ENCODE results near the gene ALK. TPM values are rescaled to one million over a fixed set of nuclear protein-coding genes. Genes with fewer than 3 reads are reported as not detected.

Gene ALK
- total RNA-seq, 2 donors from 2014 or later = not detected

GRCh38 chr2:29644949-29645348, 276.4 kb downstream of the ALK start:
- no peak overlapping the region for H3K4me3 Mint-ChIP-seq
- peaks cover 11% of the 10 kb centered on the region for H3K9me3 Mint-ChIP-seq
- H3K27ac Mint-ChIP-seq = no peak overlapping the region
- ATAC-seq (no peak), DNase-seq (ENCODE audit: low spot score) (no peak)
- H3K36me3 Mint-ChIP-seq = peaks cover 5% of the 10 kb centered on the region
- no peaks in the 10 kb centered on the region for H3K4me1 Mint-ChIP-seq (ENCODE audit: low read depth in 2 of 2)
- H3K27me3 Mint-ChIP-seq = peaks cover 22 to 63% of the 10 kb centered on the region in 2 donors

- ATAC-seq = no peak
- Mint-ChIP-seq H3K9me3 (peaks cover 3% of the 10 kb centered on the region), H3K36me3 (no peaks in the 10 kb centered on the region), H3K4me3 (no peak overlapping the region), H3K27ac (no peak overlapping the region), H3K27me3 (peaks cover 18 to 46% of the 10 kb centered on the region in 2 donors), H3K4me1 (ENCODE audit: low read depth in 2 of 2) (no peaks in the 10 kb centered on the region)
- no peak for DNase-seq (ENCODE audit: low spot score)
These were observed 278.2 kb downstream of the ALK start for GRCh38 chr2:29643196-29643595.

- H3K27ac Mint-ChIP-seq = no peak overlapping the region
- peaks cover 10 to 38% of the 10 kb centered on the region in 2 donors for H3K27me3 Mint-ChIP-seq
- H3K4me3 Mint-ChIP-seq = no peak overlapping the region
- H3K36me3 Mint-ChIP-seq = no peaks in the 10 kb centered on the region
- DNase-seq (ENCODE audit: low spot score) (no peak), ATAC-seq (no peak)
- no peaks in the 10 kb centered on the region for H3K9me3 Mint-ChIP-seq
- H3K4me1 Mint-ChIP-seq (ENCODE audit: low read depth in 2 of 2) = no peaks in the 10 kb centered on the region
These were observed 281.0 kb downstream of the ALK start for GRCh38 chr2:29640360-29640759.

- DNase-seq (ENCODE audit: low spot score) (no peak), ATAC-seq (no peak)
- Mint-ChIP-seq H3K27ac (no peak overlapping the region), H3K4me3 (no peak overlapping the region), H3K36me3 (no peaks in the 10 kb centered on the region), H3K9me3 (no peaks in the 10 kb centered on the region), H3K27me3 (peaks cover 15 to 52% of the 10 kb centered on the region in 2 donors), H3K4me1 (ENCODE audit: low read depth in 2 of 2) (no peaks in the 10 kb centered on the region)
These were observed 282.7 kb downstream of the ALK start for GRCh38 chr2:29638641-29639040.

GRCh38 chr2:29634916-29635315, 286.5 kb downstream of the ALK start:
- Mint-ChIP-seq H3K27ac (no peak overlapping the region), H3K36me3 (no peaks in the 10 kb centered on the region), H3K4me3 (no peak overlapping the region), H3K9me3 (no peaks in the 10 kb centered on the region), H3K4me1 (ENCODE audit: low read depth in 2 of 2) (no peaks in the 10 kb centered on the region), H3K27me3 (peaks cover 27 to 50% of the 10 kb centered on the region in 2 donors)
- DNase-seq (ENCODE audit: low spot score) (no peak), ATAC-seq (no peak)

GRCh38 chr2:29632018-29632417, 289.4 kb downstream of the ALK start:
- no peaks in the 10 kb centered on the region for H3K4me1 Mint-ChIP-seq (ENCODE audit: low read depth in 2 of 2)
- no peaks in the 10 kb centered on the region for H3K9me3 Mint-ChIP-seq
- DNase-seq (ENCODE audit: low spot score) = no peak
- ATAC-seq = no peak
- no peak overlapping the region for H3K27ac Mint-ChIP-seq
- H3K36me3 Mint-ChIP-seq = no peaks in the 10 kb centered on the region
- H3K4me3 Mint-ChIP-seq = no peak overlapping the region
- peaks cover 34 to 59% of the 10 kb centered on the region in 2 donors for H3K27me3 Mint-ChIP-seq

GRCh38 chr2:29629495-29629894, 291.9 kb downstream of the ALK start:
- H3K27ac Mint-ChIP-seq = no peak overlapping the region
- no peaks in the 10 kb centered on the region for H3K4me1 Mint-ChIP-seq (ENCODE audit: low read depth in 2 of 2)
- H3K9me3 Mint-ChIP-seq = no peaks in the 10 kb centered on the region
- ATAC-seq (no peak), DNase-seq (ENCODE audit: low spot score) (no peak)
- H3K36me3 Mint-ChIP-seq = no peaks in the 10 kb centered on the region
- H3K27me3 Mint-ChIP-seq = peaks cover 35 to 58% of the 10 kb centered on the region in 2 donors
- no peak overlapping the region for H3K4me3 Mint-ChIP-seq

- Mint-ChIP-seq H3K9me3 (no peaks in the 10 kb centered on the region), H3K27ac (no peak overlapping the region), H3K36me3 (no peaks in the 10 kb centered on the region), H3K27me3 (peaks cover 35 to 58% of the 10 kb centered on the region in 2 donors), H3K4me3 (no peak overlapping the region), H3K4me1 (ENCODE audit: low read depth in 2 of 2) (no peaks in the 10 kb centered on the region)
- DNase-seq (ENCODE audit: low spot score) (no peak), ATAC-seq (no peak)
These were observed 292.5 kb downstream of the ALK start for GRCh38 chr2:29628862-29629261.

- Mint-ChIP-seq H3K9me3 (no peaks in the 10 kb centered on the region), H3K36me3 (no peaks in the 10 kb centered on the region), H3K27ac (no peak overlapping the region), H3K4me3 (no peak overlapping the region), H3K4me1 (ENCODE audit: low read depth in 2 of 2) (no peaks in the 10 kb centered on the region), H3K27me3 (peaks cover 30 to 52% of the 10 kb centered on the region in 2 donors)
- no peak for ATAC-seq
- no peak for DNase-seq (ENCODE audit: low spot score)
These were observed 293.2 kb downstream of the ALK start for GRCh38 chr2:29628108-29628745.

GRCh38 chr2:29627279-29627711, 294.1 kb downstream of the ALK start:
- no peak for DNase-seq (ENCODE audit: low spot score)
- Mint-ChIP-seq H3K9me3 (no peaks in the 10 kb centered on the region), H3K36me3 (no peaks in the 10 kb centered on the region), H3K4me1 (ENCODE audit: low read depth in 2 of 2) (no peaks in the 10 kb centered on the region), H3K4me3 (no peak overlapping the region), H3K27me3 (peaks cover 27 to 50% of the 10 kb centered on the region in 2 donors), H3K27ac (no peak overlapping the region)
- no peak for ATAC-seq

- no peak for ATAC-seq
- no peaks in the 10 kb centered on the region for H3K4me1 Mint-ChIP-seq (ENCODE audit: low read depth in 2 of 2)
- H3K27ac Mint-ChIP-seq = no peak overlapping the region
- peaks cover 10 to 40% of the 10 kb centered on the region in 2 donors for H3K27me3 Mint-ChIP-seq
- no peak for DNase-seq (ENCODE audit: low spot score)
- H3K9me3 Mint-ChIP-seq = no peaks in the 10 kb centered on the region
- no peaks in the 10 kb centered on the region for H3K36me3 Mint-ChIP-seq
- H3K4me3 Mint-ChIP-seq = no peak overlapping the region
These were observed 300.5 kb downstream of the ALK start for GRCh38 chr2:29620890-29621289.

GRCh38 chr2:29619689-29620088, 301.7 kb downstream of the ALK start:
- H3K36me3 Mint-ChIP-seq = no peaks in the 10 kb centered on the region
- H3K4me1 Mint-ChIP-seq (ENCODE audit: low read depth in 2 of 2) = no peaks in the 10 kb centered on the region
- no peak overlapping the region for H3K27ac Mint-ChIP-seq
- H3K27me3 Mint-ChIP-seq = peaks cover 9 to 37% of the 10 kb centered on the region in 2 donors
- no peak for ATAC-seq
- no peaks in the 10 kb centered on the region for H3K9me3 Mint-ChIP-seq
- no peak for DNase-seq (ENCODE audit: low spot score)
- H3K4me3 Mint-ChIP-seq = no peak overlapping the region

- no peaks in the 10 kb centered on the region for H3K36me3 Mint-ChIP-seq
- ATAC-seq = no peak
- no peak overlapping the region for H3K4me3 Mint-ChIP-seq
- H3K27ac Mint-ChIP-seq = no peak overlapping the region
- DNase-seq (ENCODE audit: low spot score) = no peak
- H3K27me3 Mint-ChIP-seq = peaks cover 14 to 35% of the 10 kb centered on the region in 2 donors
- H3K9me3 Mint-ChIP-seq = no peaks in the 10 kb centered on the region
- no peaks in the 10 kb centered on the region for H3K4me1 Mint-ChIP-seq (ENCODE audit: low read depth in 2 of 2)
These were observed 303.4 kb downstream of the ALK start for GRCh38 chr2:29618024-29618423.

- DNase-seq (ENCODE audit: low spot score) (no peak), ATAC-seq (no peak)
- no peak overlapping the region for H3K4me3 Mint-ChIP-seq
- H3K9me3 Mint-ChIP-seq = no peaks in the 10 kb centered on the region
- peaks cover 13 to 33% of the 10 kb centered on the region in 2 donors for H3K27me3 Mint-ChIP-seq
- no peaks in the 10 kb centered on the region for H3K36me3 Mint-ChIP-seq
- no peaks in the 10 kb centered on the region for H3K4me1 Mint-ChIP-seq (ENCODE audit: low read depth in 2 of 2)
- H3K27ac Mint-ChIP-seq = no peak overlapping the region
These were observed 304.0 kb downstream of the ALK start for GRCh38 chr2:29617351-29617750.

- Mint-ChIP-seq H3K27ac (no peak overlapping the region), H3K4me3 (no peak overlapping the region), H3K4me1 (ENCODE audit: low read depth in 2 of 2) (no peaks in the 10 kb centered on the region), H3K36me3 (no peaks in the 10 kb centered on the region), H3K27me3 (peaks cover 17 to 33% of the 10 kb centered on the region in 2 donors), H3K9me3 (no peaks in the 10 kb centered on the region)
- DNase-seq (ENCODE audit: low spot score) = no peak
- ATAC-seq = no peak
These were observed 304.8 kb downstream of the ALK start for GRCh38 chr2:29616569-29616968.

All from natural killer cell treated with Interleukin-12 subunit alpha and Interleukin-12 subunit beta and Interleukin-15 and Interleukin-18, amount 100 ng/mL, for 72 hours (primary cell).